CD14-positive monocyte (primary cell): Measurements from ENCODE around the gene TBC1D20. TPM values are rescaled to one million over a fixed set of nuclear protein-coding genes. Genes with fewer than 3 reads are reported as not detected.

Experiments
- DNase-seq, 3 donors: peaks; one replicate each; pipeline ENCODE4 v3.0.0-alpha.2; 2011 to 2022
- H2AFZ ChIP-seq: 2 replicates; pipeline ENCODE4 v1.6.0; 2012; ENCODE audit warnings: mild to moderate bottlenecking, low read depth, low read length, inconsistent platforms; ENCODE audit not compliant: insufficient read depth, poor library complexity, severe bottlenecking
- H3K27ac ChIP-seq, 2 donors: 1 replicate in 1 of 2; 2 replicates in 1 of 2; pipeline ENCODE4 v1.5.1; 2012 to 2013; ENCODE audit warnings: low read length in 2 of 2, control low read depth in 1 of 2, inconsistent platforms in 1 of 2, low read depth in 1 of 2, mild to moderate bottlenecking in 1 of 2
- H3K27me3 ChIP-seq, 2 donors: one replicate each; pipeline versions ENCODE4 v1.6.0 to v1.6.1; 2011 to 2013; ENCODE audit warnings: low read length in 2 of 2; ENCODE audit not compliant: control insufficient read depth in 2 of 2, insufficient read depth in 2 of 2
- H3K36me3 ChIP-seq, 2 donors: replicated peaks in 1 of 2; 1 replicate in 1 of 2; 2 replicates in 1 of 2; pipeline versions ENCODE4 v1.5.1 to v1.6.1; 2012 to 2013; ENCODE audit warnings: low read length in 2 of 2, control low read depth in 1 of 2, inconsistent platforms in 1 of 2, mild to moderate bottlenecking in 1 of 2; ENCODE audit not compliant: insufficient read depth in 2 of 2, control insufficient read depth in 1 of 2
- H3K4me1 ChIP-seq, 2 donors: 1 replicate in 1 of 2; 2 replicates in 1 of 2; pipeline versions ENCODE4 v1.5.1 to v1.6.1; 2012 to 2013; ENCODE audit warnings: low read length in 2 of 2, control low read depth in 1 of 2, inconsistent platforms in 1 of 2, mild to moderate bottlenecking in 1 of 2, moderate library complexity in 1 of 2; ENCODE audit not compliant: insufficient read depth in 2 of 2, control insufficient read depth in 1 of 2
- H3K4me2 ChIP-seq: replicated peaks from 2 replicates; pipeline ENCODE3; 2012; ENCODE audit warnings: low read length, moderate library complexity, mild to moderate bottlenecking; ENCODE audit not compliant: poor library complexity, severe bottlenecking; ENCODE audit errors: extremely low read depth
- H3K4me3 ChIP-seq, 3 experiments: fragments of 200-600 bp in 1 of 3; sonication (generic) in 1 of 3; replicated peaks in 1 of 3; 1 replicate in 2 of 3; 2 replicates in 1 of 3; pipeline ENCODE4 v1.5.1; 2011 to 2013; ENCODE audit warnings: low read length in 3 of 3, mild to moderate bottlenecking in 3 of 3, control low read depth in 2 of 3, low read depth in 2 of 3, inconsistent platforms in 1 of 3, moderate library complexity in 1 of 3
- H3K79me2 ChIP-seq: 2 replicates; pipeline ENCODE4 v1.6.0; 2012; ENCODE audit warnings: mild to moderate bottlenecking, control low read depth, inconsistent platforms, low read length, moderate library complexity; ENCODE audit not compliant: insufficient read depth
- H3K9ac ChIP-seq: 2 replicates; pipeline ENCODE4 v1.6.0; 2017; ENCODE audit warnings: low read length, mild to moderate bottlenecking; ENCODE audit not compliant: insufficient read depth, poor library complexity, severe bottlenecking
- H3K9me3 ChIP-seq, 2 donors: replicated peaks in 1 of 2; 1 replicate in 1 of 2; 2 replicates in 1 of 2; pipeline versions ENCODE4 v1.5.1 to v1.6.1; 2012 to 2013; ENCODE audit warnings: low read length in 2 of 2, control low read depth in 1 of 2; ENCODE audit not compliant: control insufficient read depth in 1 of 2, insufficient read depth in 1 of 2
- H4K20me1 ChIP-seq: 2 replicates; pipeline ENCODE4 v1.6.0; 2012; ENCODE audit warnings: mild to moderate bottlenecking, low read length, control low read depth, moderate library complexity; ENCODE audit not compliant: insufficient read depth
- H3K27ac Mint-ChIP-seq, 7 donors: one replicate each; pipeline ENCODE4 v1.8.0; 2020; ENCODE audit warnings: mild to moderate bottlenecking in 7 of 7, mixed read lengths in 7 of 7, moderate library complexity in 6 of 7, inconsistent platforms in 2 of 7
- H3K27me3 Mint-ChIP-seq, 3 donors: one replicate each; pipeline ENCODE4 v1.8.0; 2021 to 2022; ENCODE audit warnings: low read depth in 3 of 3, mild to moderate bottlenecking in 3 of 3, mixed read lengths in 3 of 3, moderate library complexity in 3 of 3, inconsistent platforms in 1 of 3
- H3K36me3 Mint-ChIP-seq, 2 donors: one replicate each; pipeline ENCODE4 v1.8.0; 2020; ENCODE audit warnings: mixed read lengths in 2 of 2, inconsistent platforms in 1 of 2, mild to moderate bottlenecking in 1 of 2
- H3K4me1 Mint-ChIP-seq: one replicate; pipeline ENCODE4 v1.8.0; 2020; ENCODE audit warnings: mild to moderate bottlenecking, mixed read lengths
- H3K4me3 Mint-ChIP-seq, 2 donors: one replicate each; pipeline ENCODE4 v1.8.0; 2020; ENCODE audit warnings: mild to moderate bottlenecking in 2 of 2, mixed read lengths in 2 of 2, moderate library complexity in 1 of 2
- H3K9me3 Mint-ChIP-seq, 7 donors: one replicate each; pipeline ENCODE4 v1.8.0; 2020 to 2022; ENCODE audit warnings: mixed read lengths in 7 of 7, mild to moderate bottlenecking in 6 of 7, moderate library complexity in 6 of 7, inconsistent platforms in 2 of 7
- WGBS: methylation state at CpG from one replicate; pipeline ENCODE4 v1.1.5; 2013; ENCODE audit warnings: missing lambda C conversion rate; ENCODE audit not compliant: insufficient coverage; 5-methylcytosine and 5-hydroxymethylcytosine counted together
- intact Hi-C, 2 donors: fragments of 100-400 bp; cut with micrococcal nuclease; formaldehyde crosslinking; loops; one replicate each; pipeline versions ENCODE4 v1.15.0 to v1.15.1; 2023
- polyA plus RNA-seq, 3 donors: library from polyadenylated mRNA; depleted of rRNA in 1 of 3; unstranded in 2 of 3; stranded (reverse) in 1 of 3; fragments of 300-500 nt in 2 of 3; fragments of >200 nt in 1 of 3; fragmentation: Illumina TruSeq in 2 of 3; gene quantifications; 1 replicate in 2 of 3; 2 replicates in 1 of 3; pipeline ENCODE4 v1.2.3, GENCODE V29; 2012 to 2021
- TF ChIP-seq, protein P1 (sequence below): fragments of 200-600 bp; IDR thresholded peaks from one replicate; pipeline ENCODE4 v1.8.0; 2022; ENCODE audit warnings: antibody characterized with exemption, mild to moderate bottlenecking

The TBC1D20 gene
- polyA plus RNA-seq, 3 donors = 10.5 to 24.7 (median 11.3) TPM

DNA sequence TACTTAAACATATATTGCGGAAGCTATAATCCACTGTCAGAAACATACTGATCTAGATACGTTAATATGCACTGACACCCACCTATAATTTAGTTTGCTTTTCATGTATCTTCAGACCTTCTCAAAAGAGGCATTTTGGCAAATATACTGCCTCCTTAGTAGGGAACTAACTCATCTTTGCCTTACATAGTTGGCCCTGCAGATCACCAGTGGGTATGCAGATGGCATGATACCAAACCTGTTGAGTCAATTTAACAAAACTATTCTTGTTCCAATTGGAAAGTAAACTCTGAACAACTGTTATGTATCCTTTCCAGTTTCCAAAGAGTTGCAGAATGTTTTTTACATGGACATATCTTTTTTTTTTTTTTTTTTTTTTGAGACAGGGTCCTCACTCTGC, 35.6 kb upstream of the TBC1D20 start:
- no peaks in the 10 kb centered on the region for H3K79me2 ChIP-seq
- Mint-ChIP-seq H3K9me3 (no peaks in the 10 kb centered on the region), H3K36me3 (peaks cover 86 to 93% of the 10 kb centered on the region in 2 donors)

DNA sequence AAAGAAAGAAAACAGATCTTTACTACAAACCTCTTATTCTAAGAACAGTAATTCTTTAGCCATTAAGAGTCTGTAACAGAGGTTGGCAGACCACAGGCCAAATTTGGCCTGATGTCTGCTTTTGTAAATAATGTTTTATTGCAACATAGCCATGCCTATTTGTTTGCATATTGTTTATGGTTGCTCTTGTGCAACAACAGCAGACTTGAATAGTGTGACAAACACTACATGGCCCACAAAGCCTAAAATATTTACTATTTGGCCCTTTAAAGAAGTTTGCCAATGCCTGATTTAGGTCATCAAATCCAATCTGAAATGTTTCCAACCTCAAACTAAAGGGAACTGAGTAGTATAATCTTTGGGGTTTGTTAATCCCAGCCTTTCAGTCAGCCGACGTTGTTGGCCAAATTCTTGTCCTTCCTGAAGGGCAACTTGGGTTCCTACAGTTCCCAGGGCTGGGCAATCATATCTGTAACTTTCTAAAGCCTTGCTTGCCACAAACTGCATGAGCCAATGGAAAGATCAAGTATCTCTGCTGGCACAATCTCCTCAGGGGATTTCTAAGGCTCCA, 33.9 kb upstream of the TBC1D20 start:
- WGBS = 80% methylated on average over 2 of the region's 2 CpGs
- Mint-ChIP-seq H3K27me3 (peaks cover 0 to 1% (median 0%) of the 10 kb centered on the region in 3 donors), H3K4me1 (no peaks in the 10 kb centered on the region), H3K4me3 (no peak overlapping the region), H3K9me3 (no peaks in the 10 kb centered on the region), H3K36me3 (peaks cover 83 to 93% of the 10 kb centered on the region in 2 donors), H3K27ac (no peak overlapping the region)
- H3K27me3 ChIP-seq = no peaks in the 10 kb centered on the region
- no peak overlapping the region for H3K27ac ChIP-seq
- no peak for DNase-seq
- H3K36me3 ChIP-seq = peaks cover 83 to 99% of the 10 kb centered on the region in 2 donors
- no peaks in the 10 kb centered on the region for H3K4me1 ChIP-seq
- intact Hi-C loops = no loop called here
- H3K9ac ChIP-seq = no peak overlapping the region
- H3K4me2 ChIP-seq = no peak overlapping the region
- no peaks in the 10 kb centered on the region for H3K9me3 ChIP-seq
- TF ChIP-seq, protein P1, sequence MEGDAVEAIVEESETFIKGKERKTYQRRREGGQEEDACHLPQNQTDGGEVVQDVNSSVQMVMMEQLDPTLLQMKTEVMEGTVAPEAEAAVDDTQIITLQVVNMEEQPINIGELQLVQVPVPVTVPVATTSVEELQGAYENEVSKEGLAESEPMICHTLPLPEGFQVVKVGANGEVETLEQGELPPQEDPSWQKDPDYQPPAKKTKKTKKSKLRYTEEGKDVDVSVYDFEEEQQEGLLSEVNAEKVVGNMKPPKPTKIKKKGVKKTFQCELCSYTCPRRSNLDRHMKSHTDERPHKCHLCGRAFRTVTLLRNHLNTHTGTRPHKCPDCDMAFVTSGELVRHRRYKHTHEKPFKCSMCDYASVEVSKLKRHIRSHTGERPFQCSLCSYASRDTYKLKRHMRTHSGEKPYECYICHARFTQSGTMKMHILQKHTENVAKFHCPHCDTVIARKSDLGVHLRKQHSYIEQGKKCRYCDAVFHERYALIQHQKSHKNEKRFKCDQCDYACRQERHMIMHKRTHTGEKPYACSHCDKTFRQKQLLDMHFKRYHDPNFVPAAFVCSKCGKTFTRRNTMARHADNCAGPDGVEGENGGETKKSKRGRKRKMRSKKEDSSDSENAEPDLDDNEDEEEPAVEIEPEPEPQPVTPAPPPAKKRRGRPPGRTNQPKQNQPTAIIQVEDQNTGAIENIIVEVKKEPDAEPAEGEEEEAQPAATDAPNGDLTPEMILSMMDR = no peak
- no peak overlapping the region for H3K4me3 ChIP-seq
- H2AFZ ChIP-seq = no peak overlapping the region
- H3K79me2 ChIP-seq = no peaks in the 10 kb centered on the region
- H4K20me1 ChIP-seq = no peaks in the 10 kb centered on the region

More for the DNA sequence above, 35.6 kb upstream of the TBC1D20 start:
- no peaks in the 10 kb centered on the region for H3K4me1 Mint-ChIP-seq
- WGBS = 100% methylated on average over 2 of the region's 2 CpGs
- no peaks in the 10 kb centered on the region for H3K4me1 ChIP-seq
- no peak overlapping the region for H2AFZ ChIP-seq
- H3K27me3 Mint-ChIP-seq = no peaks in the 10 kb centered on the region
- H3K27ac Mint-ChIP-seq = no peak overlapping the region
- H3K9me3 ChIP-seq = no peaks in the 10 kb centered on the region
- TF ChIP-seq, protein P1 = no peak
- no peak overlapping the region for H3K9ac ChIP-seq
- intact Hi-C loops = no loop called here
- peaks cover 85 to 99% of the 10 kb centered on the region in 2 donors for H3K36me3 ChIP-seq
- no peak overlapping the region for H3K4me3 Mint-ChIP-seq
- H3K27me3 ChIP-seq = no peaks in the 10 kb centered on the region
- no peak overlapping the region for H3K4me3 ChIP-seq
- no peak overlapping the region for H3K27ac ChIP-seq
- no peak overlapping the region for H3K4me2 ChIP-seq
- H4K20me1 ChIP-seq = peaks cover 6% of the 10 kb centered on the region
- no peak for DNase-seq
